GM12801 (cell line): ENCODE results near the gene FCER2.

Experiments used
- CTCF ChIP-seq: IDR thresholded peaks from one replicate; pipeline ENCODE4 v1.5.1; 2011; ENCODE audit warnings: control low read depth; ENCODE audit not compliant: insufficient read length; ENCODE audit errors: extremely low read depth

Gene FCER2

GRCh38 chr19:7641290-7642276 is 60.3 kb downstream of the FCER2 start:
- TF ChIP-seq CTCF = no peak

- TF ChIP-seq CTCF = no peak
Measured at GRCh38 chr19:7640803-7641202, 61.1 kb downstream of the FCER2 start.

- no peak for TF ChIP-seq CTCF
Measured at GRCh38 chr19:7639863-7640348, 62.0 kb downstream of the FCER2 start.

- TF ChIP-seq CTCF = no peak
Measured at GRCh38 chr19:7638802-7639465, 63.0 kb downstream of the FCER2 start.
